OCI-LY1 (cell line): ENCODE results near the gene CCL13.

ENCODE experiments used
- CTCF ChIP-seq: fragments of 200-600 bp; sonication (generic), shearing (Covaris generic); IDR thresholded peaks from 2 replicates; pipeline ENCODE4 v1.5.1; 2017; ENCODE audit warnings: mild to moderate bottlenecking, antibody characterized with exemption, low read length, moderate library complexity, mixed read lengths
- EZH2 ChIP-seq: fragments of 200-600 bp; sonication (generic), shearing (Covaris generic); IDR thresholded peaks from 2 replicates; pipeline ENCODE4 v1.8.0; 2017; ENCODE audit warnings: borderline replicate concordance, mixed run types, mild to moderate bottlenecking, antibody characterized with exemption, low read length, moderate library complexity, mixed read lengths

- no peak for TF ChIP-seq CTCF
- no peak for TF ChIP-seq EZH2
Observed at GRCh38 chr17:34363183-34363661, 6.9 kb downstream of the CCL13 start, which contains the start of gene CCL1.
